Tibial nerve (tissue), 3 donors: ENCODE measurements around the gene SAA1.

Experiments
- CTCF ChIP-seq, 5 experiments: fragments of 200-600 bp in 3 of 5; fragments of 450-650 bp in 2 of 5; sonication (generic) in 3 of 5; IDR thresholded peaks; one replicate each; pipeline ENCODE4 v1.5.1; 2016 to 2019; ENCODE audit warnings: antibody characterized with exemption in 5 of 5, mild to moderate bottlenecking in 3 of 5, moderate library complexity in 2 of 5
- POLR2A ChIP-seq, 2 donors: fragments of 450-650 bp; IDR thresholded peaks; one replicate each; pipeline ENCODE4 v1.6.1; 2017; ENCODE audit warnings: antibody characterized with exemption in 2 of 2, mild to moderate bottlenecking in 2 of 2, moderate library complexity in 2 of 2

GRCh38 chr11:18259259-18259658, 6.8 kb upstream of the SAA1 start:
- TF ChIP-seq CTCF (IDR thresholded peaks at IDR 0.05) (no peak), POLR2A (IDR thresholded peaks at IDR 0.05) (no peak)
